SU-DHL-6 (cell line): ENCODE measurements around the gene DCAF17.

Experiments used
- CTCF ChIP-seq: fragments of 200-600 bp; sonication (generic); IDR thresholded peaks from one replicate; pipeline ENCODE4 v1.5.1; 2017; ENCODE audit warnings: antibody characterized with exemption, mild to moderate bottlenecking, low read length, moderate library complexity; ENCODE audit not compliant: insufficient read depth, poor library complexity, severe bottlenecking
- EZH2phosphoT487 ChIP-seq: fragments of 200-600 bp; sonication (generic), shearing (Covaris generic); conservative IDR thresholded peaks from 2 replicates; pipeline ENCODE4 v1.6.1; 2018; ENCODE audit warnings: mild to moderate bottlenecking, antibody characterized with exemption, low read length, moderate library complexity, mixed read lengths

GRCh38 chr2:171402906-171403580 is 31.0 kb upstream of the DCAF17 start:
- TF ChIP-seq CTCF: no peak
- no peak for TF ChIP-seq EZH2phosphoT487
